ENCODE measurements around the gene TBC1D8. TPM values are rescaled to one million over a fixed set of nuclear protein-coding genes. Genes with fewer than 3 reads are reported as not detected.

TBC1D8 gene
- total and polyA plus RNA-seq, 2 donors (not counting 1 experiment from before 2014, with no cell fraction given): 1.7 to 15.7 TPM

DNA sequence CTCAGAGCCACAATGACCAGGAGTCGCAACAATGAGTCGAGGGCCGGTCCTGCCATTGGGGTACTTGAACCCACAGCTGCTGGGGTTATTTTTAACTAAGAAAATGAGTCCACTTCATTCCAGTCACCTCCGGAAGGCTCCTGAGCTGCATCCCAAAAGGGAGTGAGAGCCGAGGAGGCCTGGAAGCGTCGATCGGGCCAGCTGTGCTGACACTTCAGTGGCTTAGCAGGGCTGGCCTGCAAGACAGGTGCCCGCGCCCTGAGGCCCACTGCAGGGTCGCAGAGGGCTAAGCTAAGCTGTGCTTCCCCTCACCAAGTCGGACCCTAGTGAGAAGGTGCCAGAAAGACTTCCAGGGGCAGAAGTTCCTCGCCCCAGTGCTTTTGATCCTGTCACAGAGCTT, 21.1 kb downstream of the TBC1D8 start:
- no peak overlapping the region for H3K9ac ChIP-seq (ENCODE audit: low read length)
- peaks cover 0 to 2% (median 0%) of the 10 kb centered on the region in 4 experiments for H3K27me3 ChIP-seq (replicated peaks in 1 of 4; ENCODE audit: control extremely low read depth in 1 of 4, control insufficient read depth in 3 of 4, insufficient read depth in 4 of 4, low read length in 3 of 4)
- ChIA-PET CTCF (no interaction called here), POLR2A (no interaction called here)
- no peak overlapping the region for H3K27ac Mint-ChIP-seq
- H3K36me3 ChIP-seq (replicated peaks in 1 of 2; ENCODE audit: control extremely low read depth in 1 of 2, control insufficient read depth in 1 of 2, extremely low read depth in 1 of 2, insufficient read depth in 2 of 2, low read length in 1 of 2): no peaks in the 10 kb centered on the region
- H3K9me3 Mint-ChIP-seq (ENCODE audit: insufficient read depth): no peaks in the 10 kb centered on the region
- H3K4me1 ChIP-seq (ENCODE audit: control insufficient read depth in 2 of 2, insufficient read depth in 2 of 2, low read length in 2 of 2): peaks cover 0 to 4% of the 10 kb centered on the region in 2 donors
- 92% methylated on average over 10 of the region's 13 CpGs for WGBS (ENCODE audit: insufficient coverage)
- H3K27ac ChIP-seq (ENCODE audit: low read length in 2 of 2): no peak overlapping the region
- no peak overlapping the region for H3K4me3 Mint-ChIP-seq
- no peak overlapping the region for H3K4me2 ChIP-seq (replicated peaks; ENCODE audit: low read depth, low read length, poor library complexity, severe bottlenecking)
- H3K9me3 ChIP-seq (ENCODE audit: control extremely low read depth in 1 of 3, control insufficient read depth in 2 of 3, insufficient read depth in 1 of 3, low read length in 2 of 3): no peaks in the 10 kb centered on the region
- no peaks in the 10 kb centered on the region for H3K4me1 Mint-ChIP-seq
- no peak overlapping the region for H3K4me3 ChIP-seq (ENCODE audit: control extremely low read depth in 1 of 5, extremely low read depth in 1 of 5, insufficient read depth in 1 of 5, low read depth in 2 of 5, low read length in 4 of 5)
- H3K27me3 Mint-ChIP-seq: peaks cover 16% of the 10 kb centered on the region
- DNase-seq: no peak
- no peak for TF ChIP-seq EZH2 (IDR thresholded peaks at IDR 0.05; ENCODE audit: borderline replicate concordance, insufficient read depth, low read depth, low read length, poor library complexity, severe bottlenecking)
- TF ChIP-seq, protein P1, sequence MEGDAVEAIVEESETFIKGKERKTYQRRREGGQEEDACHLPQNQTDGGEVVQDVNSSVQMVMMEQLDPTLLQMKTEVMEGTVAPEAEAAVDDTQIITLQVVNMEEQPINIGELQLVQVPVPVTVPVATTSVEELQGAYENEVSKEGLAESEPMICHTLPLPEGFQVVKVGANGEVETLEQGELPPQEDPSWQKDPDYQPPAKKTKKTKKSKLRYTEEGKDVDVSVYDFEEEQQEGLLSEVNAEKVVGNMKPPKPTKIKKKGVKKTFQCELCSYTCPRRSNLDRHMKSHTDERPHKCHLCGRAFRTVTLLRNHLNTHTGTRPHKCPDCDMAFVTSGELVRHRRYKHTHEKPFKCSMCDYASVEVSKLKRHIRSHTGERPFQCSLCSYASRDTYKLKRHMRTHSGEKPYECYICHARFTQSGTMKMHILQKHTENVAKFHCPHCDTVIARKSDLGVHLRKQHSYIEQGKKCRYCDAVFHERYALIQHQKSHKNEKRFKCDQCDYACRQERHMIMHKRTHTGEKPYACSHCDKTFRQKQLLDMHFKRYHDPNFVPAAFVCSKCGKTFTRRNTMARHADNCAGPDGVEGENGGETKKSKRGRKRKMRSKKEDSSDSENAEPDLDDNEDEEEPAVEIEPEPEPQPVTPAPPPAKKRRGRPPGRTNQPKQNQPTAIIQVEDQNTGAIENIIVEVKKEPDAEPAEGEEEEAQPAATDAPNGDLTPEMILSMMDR (IDR thresholded peaks at IDR 0.05): no peak
- ATAC-seq (ENCODE audit: low read depth): no peak
- no peaks in the 10 kb centered on the region for H3K79me2 ChIP-seq (ENCODE audit: control insufficient read depth, insufficient read depth, low read length)
- no peak overlapping the region for H2AFZ ChIP-seq (ENCODE audit: insufficient read depth, low read depth, low read length, poor library complexity, severe bottlenecking)
- intact Hi-C loops (cut with micrococcal nuclease): no loop called here
- H4K20me1 ChIP-seq (ENCODE audit: control insufficient read depth, insufficient read depth, low read length, poor library complexity, severe bottlenecking): no peaks in the 10 kb centered on the region

DNA sequence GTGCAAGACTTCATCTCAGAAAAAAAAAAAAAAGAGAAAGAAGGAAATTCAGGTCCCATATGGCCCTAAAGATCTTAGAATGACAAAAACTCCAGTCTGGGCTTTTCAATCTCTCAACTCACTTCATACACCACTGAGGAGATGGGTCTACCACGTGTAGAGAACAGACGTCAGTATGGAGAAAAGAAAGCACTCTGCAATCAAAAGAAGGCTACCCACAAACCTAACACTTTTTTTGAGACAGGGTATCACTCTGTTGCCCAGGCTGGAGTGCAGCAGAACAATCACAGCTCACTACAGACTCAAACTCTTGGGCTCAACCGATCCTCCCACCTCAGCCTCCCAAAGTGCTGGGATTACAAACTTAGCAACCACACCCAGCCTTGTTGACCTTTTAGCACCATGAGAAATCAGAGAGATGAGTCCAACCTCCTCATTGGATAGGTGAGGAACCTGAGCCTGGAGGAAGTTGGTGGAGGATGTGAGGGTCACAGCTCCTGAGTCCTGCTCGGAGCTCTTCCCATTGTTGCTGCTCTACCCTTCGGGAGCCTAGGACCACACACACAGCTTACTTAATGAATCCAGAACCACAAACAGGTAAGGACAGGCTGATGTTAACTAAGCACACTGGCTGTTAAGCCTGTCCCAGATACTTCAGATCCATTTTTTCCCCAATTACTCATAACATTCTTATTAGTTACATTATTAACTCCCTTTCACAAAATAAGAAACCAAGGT, 23.7 kb downstream of the TBC1D8 start:
- Mint-ChIP-seq H3K9me3 (ENCODE audit: insufficient read depth) (no peaks in the 10 kb centered on the region), H3K4me1 (no peaks in the 10 kb centered on the region), H3K4me3 (no peak overlapping the region), H3K27ac (no peak overlapping the region), H3K27me3 (peaks cover 25% of the 10 kb centered on the region)
- no peak for DNase-seq
- Histone ChIP-seq H3K9ac (ENCODE audit: low read length) (no peak overlapping the region), H3K4me3 (ENCODE audit: control extremely low read depth in 1 of 5, extremely low read depth in 1 of 5, insufficient read depth in 1 of 5, low read depth in 2 of 5, low read length in 4 of 5) (no peak overlapping the region), H3K36me3 (replicated peaks in 1 of 2; ENCODE audit: control extremely low read depth in 1 of 2, control insufficient read depth in 1 of 2, extremely low read depth in 1 of 2, insufficient read depth in 2 of 2, low read length in 1 of 2) (no peaks in the 10 kb centered on the region), H4K20me1 (ENCODE audit: control insufficient read depth, insufficient read depth, low read length, poor library complexity, severe bottlenecking) (no peaks in the 10 kb centered on the region), H3K27me3 (replicated peaks in 1 of 4; ENCODE audit: control extremely low read depth in 1 of 4, control insufficient read depth in 3 of 4, insufficient read depth in 4 of 4, low read length in 3 of 4) (peaks cover 0 to 6% (median 0%) of the 10 kb centered on the region in 4 experiments), H3K4me2 (replicated peaks; ENCODE audit: low read depth, low read length, poor library complexity, severe bottlenecking) (no peak overlapping the region), H3K27ac (ENCODE audit: low read length in 2 of 2) (no peak overlapping the region), H2AFZ (ENCODE audit: insufficient read depth, low read depth, low read length, poor library complexity, severe bottlenecking) (no peak overlapping the region), H3K9me3 (ENCODE audit: control extremely low read depth in 1 of 3, control insufficient read depth in 2 of 3, insufficient read depth in 1 of 3, low read length in 2 of 3) (no peaks in the 10 kb centered on the region), H3K4me1 (ENCODE audit: control insufficient read depth in 2 of 2, insufficient read depth in 2 of 2, low read length in 2 of 2) (no peaks in the 10 kb centered on the region), H3K79me2 (ENCODE audit: control insufficient read depth, insufficient read depth, low read length) (no peaks in the 10 kb centered on the region)
- ChIA-PET POLR2A (no interaction called here), CTCF (no interaction called here)
- WGBS (ENCODE audit: insufficient coverage): 90% methylated on average over 4 of the region's 5 CpGs
- TF ChIP-seq, protein P1 (IDR thresholded peaks at IDR 0.05): no peak
- no peak for TF ChIP-seq EZH2 (IDR thresholded peaks at IDR 0.05; ENCODE audit: borderline replicate concordance, insufficient read depth, low read depth, low read length, poor library complexity, severe bottlenecking)
- intact Hi-C loops (cut with micrococcal nuclease): no loop called here
- no peak for ATAC-seq (ENCODE audit: low read depth)

Data from B cell (primary cell).